ENCODE data around the gene SSRP1.

DNA sequence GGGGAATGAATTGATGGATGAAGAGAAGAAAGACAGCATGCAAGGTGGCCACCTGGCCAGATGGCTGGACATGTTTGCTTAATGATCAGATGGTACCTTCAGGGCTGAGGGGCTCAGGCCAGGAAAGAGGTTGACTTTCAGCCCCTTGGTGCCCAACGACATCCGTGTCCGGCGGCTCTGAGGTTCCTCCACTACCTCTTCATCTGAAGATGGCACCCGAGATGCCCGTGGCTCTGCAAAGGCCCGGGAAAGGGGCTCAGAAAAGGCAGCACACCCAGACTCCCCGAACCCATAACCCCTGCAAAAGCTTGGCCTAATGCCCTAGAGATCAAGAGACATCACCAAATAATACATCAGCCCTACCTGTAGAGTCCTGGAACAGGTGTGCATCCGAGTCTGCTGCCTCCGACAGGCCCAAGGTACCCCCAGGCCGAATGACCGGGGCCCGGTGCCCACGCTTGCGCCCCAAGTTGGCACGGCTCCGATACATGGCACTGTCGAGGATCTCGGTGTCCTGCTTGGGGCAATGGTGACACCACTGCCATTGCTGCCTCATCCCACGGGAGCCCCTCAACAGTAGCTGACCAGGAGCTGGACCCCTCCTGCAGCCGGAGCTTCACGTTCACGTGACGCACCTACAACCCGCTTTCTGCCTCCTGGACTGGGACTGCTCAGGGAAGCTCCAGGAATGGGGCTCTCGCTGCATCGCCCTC, 33.8 kb downstream of the SSRP1 start:
- no peak for TF ChIP-seq YY1 (IDR thresholded peaks at IDR 0.05; ENCODE audit: insufficient read depth, insufficient read length)
- TF ChIP-seq SUZ12 (IDR thresholded peaks at IDR 0.05; ENCODE audit: extremely low read depth, insufficient read depth, insufficient read length) = no peak
- no peak for TF ChIP-seq ZNF274 (IDR thresholded peaks at IDR 0.05; ENCODE audit: low read depth, low read length)
